ENCODE data around the gene PACSIN3. TPM values are rescaled to one million over a fixed set of nuclear protein-coding genes. Genes with fewer than 3 reads are reported as not detected.

Gene PACSIN3
- total and polyA plus RNA-seq, 2 of the 13 experiments (the other 11 are each of a cell fraction or from before 2014, with no cell fraction given): 47.9 to 93.3 TPM

GRCh38 chr11:47186700-47187695 lies 764 bp upstream of the PACSIN3 start (continued):
- TF ChIP-seq FOXA1 (IDR thresholded peaks at IDR 0.05): no peak
- TF ChIP-seq FOXA1 (CRISPR knock-in tag; IDR thresholded peaks at IDR 0.05): no peak
- TF ChIP-seq ZNF101 (CRISPR knock-in tag; IDR thresholded peaks at IDR 0.05; ENCODE audit: borderline replicate concordance, low read depth): no peak
- TF ChIP-seq HDAC1 (CRISPR knock-in tag; IDR thresholded peaks at IDR 0.05): peak; percentile 20
- TF ChIP-seq MNT (IDR thresholded peaks at IDR 0.05): no peak
- TF ChIP-seq KLF15 (CRISPR knock-in tag; IDR thresholded peaks at IDR 0.05; ENCODE audit: borderline replicate concordance): no peak
- no peak for TF ChIP-seq PLSCR1 (CRISPR knock-in tag; IDR thresholded peaks at IDR 0.05; ENCODE audit: borderline replicate concordance)
- TF ChIP-seq ZNF724P (CRISPR knock-in tag; IDR thresholded peaks at IDR 0.05; ENCODE audit: borderline replicate concordance): no peak
- no peak for TF ChIP-seq NFE2 (CRISPR knock-in tag; IDR thresholded peaks at IDR 0.05)
- no peak for TF ChIP-seq PRDM10 (CRISPR knock-in tag; IDR thresholded peaks at IDR 0.05; ENCODE audit: low read depth)
- no peak for TF ChIP-seq E2F5 (CRISPR knock-in tag; conservative IDR thresholded peaks at IDR 0.05)
- TF ChIP-seq LRRFIP1 (CRISPR knock-in tag; conservative IDR thresholded peaks at IDR 0.05): no peak
- peak; percentile 69; the same call in 1 of the 2 replicates for TF ChIP-seq ZBED4 (CRISPR knock-in tag; IDR thresholded peaks at IDR 0.05; ENCODE audit: borderline replicate concordance)
